ENCODE data around the gene TPSB2. TPM values are rescaled to one million over a fixed set of nuclear protein-coding genes. Genes with fewer than 3 reads are reported as not detected.
"Not testable (repeated sequence)": the region's sequence is repeated elsewhere in the genome, so short reads cannot be mapped to it uniquely, and the experiment has no call there.

TPSB2 gene
- total and polyA plus RNA-seq, 4 donors, result 0.46 to 154 (median 52.2) TPM

DNA sequence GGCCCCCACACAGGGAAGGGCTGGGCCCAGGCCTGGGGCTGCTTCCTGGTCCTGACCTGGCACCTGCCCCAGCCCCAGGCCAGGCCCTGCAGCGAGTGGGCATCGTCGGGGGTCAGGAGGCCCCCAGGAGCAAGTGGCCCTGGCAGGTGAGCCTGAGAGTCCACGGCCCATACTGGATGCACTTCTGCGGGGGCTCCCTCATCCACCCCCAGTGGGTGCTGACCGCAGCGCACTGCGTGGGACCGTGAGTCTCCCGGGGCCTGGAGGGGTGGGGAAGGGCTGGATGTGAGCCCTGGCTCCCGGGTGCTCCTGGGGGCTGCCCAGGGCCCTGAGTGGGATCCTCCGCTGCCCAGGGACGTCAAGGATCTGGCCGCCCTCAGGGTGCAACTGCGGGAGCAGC, 11.1 kb upstream of the TPSB2 start:
- not testable (repeated sequence) for H3K4me1 ChIP-seq (ENCODE audit: control insufficient read depth in 5 of 5, insufficient read depth in 5 of 5, low read length in 5 of 5); DNase-seq; H3K36me3 ChIP-seq (ENCODE audit: control insufficient read depth in 4 of 4, insufficient read depth in 4 of 4, low read length in 4 of 4); H3K9me3 ChIP-seq (ENCODE audit: control insufficient read depth in 4 of 4, insufficient read depth in 3 of 4, low read length in 3 of 4); ATAC-seq (ENCODE audit: insufficient read depth, low FRiP score); H3K4me3 ChIP-seq; H3K9ac ChIP-seq (ENCODE audit: insufficient read depth in 1 of 2, low read length in 2 of 2); H3K27ac ChIP-seq (ENCODE audit: low read depth in 1 of 2, low read length in 1 of 2); H3K27me3 ChIP-seq (ENCODE audit: control insufficient read depth in 3 of 3, insufficient read depth in 3 of 3, low read length in 2 of 3)
- 82 to 94% methylated on average over 8 to 12 of the region's 15 CpGs for WGBS, 2 donors

- H3K36me3 ChIP-seq (ENCODE audit: control insufficient read depth in 4 of 4, insufficient read depth in 4 of 4, low read length in 4 of 4); H3K27me3 ChIP-seq (ENCODE audit: control insufficient read depth in 3 of 3, insufficient read depth in 3 of 3, low read length in 2 of 3); ATAC-seq (ENCODE audit: insufficient read depth, low FRiP score); H3K9ac ChIP-seq (ENCODE audit: insufficient read depth in 1 of 2, low read length in 2 of 2); H3K4me1 ChIP-seq (ENCODE audit: control insufficient read depth in 5 of 5, insufficient read depth in 5 of 5, low read length in 5 of 5); DNase-seq; H3K4me3 ChIP-seq; H3K9me3 ChIP-seq (ENCODE audit: control insufficient read depth in 4 of 4, insufficient read depth in 3 of 4, low read length in 3 of 4); H3K27ac ChIP-seq (ENCODE audit: low read depth in 1 of 2, low read length in 1 of 2): not testable (repeated sequence)
- 55 to 62% methylated on average over 5 to 8 of the region's 12 CpGs for WGBS, 2 donors
Observed at GRCh38 chr16:1240436-1240835, 10.5 kb upstream of the TPSB2 start, which contains the start of gene TPSAB1. Gene TPSAB1 (plus strand): TSS chr16:1240705. CDS start chr16:1240939, 234 bp downstream.

GRCh38 chr16:1239575-1239974, 9.6 kb upstream of the TPSB2 start:
- ATAC-seq (ENCODE audit: insufficient read depth, low FRiP score); H3K4me1 ChIP-seq (ENCODE audit: control insufficient read depth in 5 of 5, insufficient read depth in 5 of 5, low read length in 5 of 5); H3K4me3 ChIP-seq; H3K27me3 ChIP-seq (ENCODE audit: control insufficient read depth in 3 of 3, insufficient read depth in 3 of 3, low read length in 2 of 3); H3K9ac ChIP-seq (ENCODE audit: insufficient read depth in 1 of 2, low read length in 2 of 2); H3K36me3 ChIP-seq (ENCODE audit: control insufficient read depth in 4 of 4, insufficient read depth in 4 of 4, low read length in 4 of 4); H3K27ac ChIP-seq (ENCODE audit: low read depth in 1 of 2, low read length in 1 of 2); H3K9me3 ChIP-seq (ENCODE audit: control insufficient read depth in 4 of 4, insufficient read depth in 3 of 4, low read length in 3 of 4); DNase-seq: not testable (repeated sequence)
- WGBS, 2 donors, result 86 to 95% methylated on average over 7 to 8 of the region's 9 CpGs

GRCh38 chr16:1238909-1239308, 8.9 kb upstream of the TPSB2 start:
- H3K9ac ChIP-seq (ENCODE audit: insufficient read depth in 1 of 2, low read length in 2 of 2); ATAC-seq (ENCODE audit: insufficient read depth, low FRiP score); DNase-seq; H3K27ac ChIP-seq (ENCODE audit: low read depth in 1 of 2, low read length in 1 of 2); H3K4me3 ChIP-seq; H3K4me1 ChIP-seq (ENCODE audit: control insufficient read depth in 5 of 5, insufficient read depth in 5 of 5, low read length in 5 of 5); H3K27me3 ChIP-seq (ENCODE audit: control insufficient read depth in 3 of 3, insufficient read depth in 3 of 3, low read length in 2 of 3); H3K9me3 ChIP-seq (ENCODE audit: control insufficient read depth in 4 of 4, insufficient read depth in 3 of 4, low read length in 3 of 4); H3K36me3 ChIP-seq (ENCODE audit: control insufficient read depth in 4 of 4, insufficient read depth in 4 of 4, low read length in 4 of 4): not testable (repeated sequence)
- 66 to 69% methylated on average over 10 to 19 of the region's 23 CpGs for WGBS, 2 donors

DNA sequence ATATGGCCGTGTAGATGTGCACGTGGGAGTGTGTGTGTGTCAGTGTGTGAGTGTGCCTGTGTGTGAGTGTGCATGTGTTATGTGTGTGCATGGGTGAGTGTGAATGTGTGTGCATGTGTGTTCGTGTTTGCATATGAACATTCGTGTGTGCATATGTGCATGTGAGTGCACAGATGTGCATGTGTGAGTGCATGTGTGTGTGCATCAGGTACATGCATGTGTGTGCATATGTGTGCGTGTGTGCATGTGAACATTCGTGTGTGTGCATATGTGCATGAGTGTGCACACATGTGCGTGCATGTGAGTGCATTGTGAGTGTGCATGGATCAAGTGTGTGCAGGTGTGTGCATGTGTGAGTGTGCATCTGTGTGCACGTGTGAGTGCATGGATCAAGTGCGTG, 8.0 kb upstream of the TPSB2 start:
- H3K4me3 ChIP-seq, result no peak overlapping the region
- DNase-seq (no peak), ATAC-seq (ENCODE audit: insufficient read depth, low FRiP score) (no peak)
- no peak overlapping the region for H3K27ac ChIP-seq (ENCODE audit: low read depth in 1 of 2, low read length in 1 of 2)
- WGBS, 2 donors, result 85 to 87% methylated on average over 9 of the region's 9 CpGs
- no peaks in the 10 kb centered on the region for H3K4me1 ChIP-seq (ENCODE audit: control insufficient read depth in 5 of 5, insufficient read depth in 5 of 5, low read length in 5 of 5)
- H3K27me3 ChIP-seq (ENCODE audit: control insufficient read depth in 3 of 3, insufficient read depth in 3 of 3, low read length in 2 of 3), result peaks cover 0 to 5% (median 3%) of the 10 kb centered on the region in 3 donors
- TF ChIP-seq, protein P1, sequence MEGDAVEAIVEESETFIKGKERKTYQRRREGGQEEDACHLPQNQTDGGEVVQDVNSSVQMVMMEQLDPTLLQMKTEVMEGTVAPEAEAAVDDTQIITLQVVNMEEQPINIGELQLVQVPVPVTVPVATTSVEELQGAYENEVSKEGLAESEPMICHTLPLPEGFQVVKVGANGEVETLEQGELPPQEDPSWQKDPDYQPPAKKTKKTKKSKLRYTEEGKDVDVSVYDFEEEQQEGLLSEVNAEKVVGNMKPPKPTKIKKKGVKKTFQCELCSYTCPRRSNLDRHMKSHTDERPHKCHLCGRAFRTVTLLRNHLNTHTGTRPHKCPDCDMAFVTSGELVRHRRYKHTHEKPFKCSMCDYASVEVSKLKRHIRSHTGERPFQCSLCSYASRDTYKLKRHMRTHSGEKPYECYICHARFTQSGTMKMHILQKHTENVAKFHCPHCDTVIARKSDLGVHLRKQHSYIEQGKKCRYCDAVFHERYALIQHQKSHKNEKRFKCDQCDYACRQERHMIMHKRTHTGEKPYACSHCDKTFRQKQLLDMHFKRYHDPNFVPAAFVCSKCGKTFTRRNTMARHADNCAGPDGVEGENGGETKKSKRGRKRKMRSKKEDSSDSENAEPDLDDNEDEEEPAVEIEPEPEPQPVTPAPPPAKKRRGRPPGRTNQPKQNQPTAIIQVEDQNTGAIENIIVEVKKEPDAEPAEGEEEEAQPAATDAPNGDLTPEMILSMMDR (IDR thresholded peaks at IDR 0.05; ENCODE audit: control extremely low read depth, extremely low read depth), result no peak
- no peaks in the 10 kb centered on the region for H3K9me3 ChIP-seq (ENCODE audit: control insufficient read depth in 4 of 4, insufficient read depth in 3 of 4, low read length in 3 of 4)
- H3K9ac ChIP-seq (ENCODE audit: insufficient read depth in 1 of 2, low read length in 2 of 2), result no peak overlapping the region
- no peaks in the 10 kb centered on the region for H3K36me3 ChIP-seq (ENCODE audit: control insufficient read depth in 4 of 4, insufficient read depth in 4 of 4, low read length in 4 of 4)

GRCh38 chr16:1236659-1237058, 6.7 kb upstream of the TPSB2 start:
- not testable (repeated sequence) for H3K9ac ChIP-seq (ENCODE audit: insufficient read depth in 1 of 2, low read length in 2 of 2); H3K4me3 ChIP-seq; H3K36me3 ChIP-seq (ENCODE audit: control insufficient read depth in 4 of 4, insufficient read depth in 4 of 4, low read length in 4 of 4); H3K27me3 ChIP-seq (ENCODE audit: control insufficient read depth in 3 of 3, insufficient read depth in 3 of 3, low read length in 2 of 3); H3K4me1 ChIP-seq (ENCODE audit: control insufficient read depth in 5 of 5, insufficient read depth in 5 of 5, low read length in 5 of 5); H3K9me3 ChIP-seq (ENCODE audit: control insufficient read depth in 4 of 4, insufficient read depth in 3 of 4, low read length in 3 of 4); H3K27ac ChIP-seq (ENCODE audit: low read depth in 1 of 2, low read length in 1 of 2); DNase-seq
- no CpG with 5 or more reads among the region's 29 CpGs for WGBS, 2 donors
- peak; percentile 76 for ATAC-seq (ENCODE audit: insufficient read depth, low FRiP score)

DNA sequence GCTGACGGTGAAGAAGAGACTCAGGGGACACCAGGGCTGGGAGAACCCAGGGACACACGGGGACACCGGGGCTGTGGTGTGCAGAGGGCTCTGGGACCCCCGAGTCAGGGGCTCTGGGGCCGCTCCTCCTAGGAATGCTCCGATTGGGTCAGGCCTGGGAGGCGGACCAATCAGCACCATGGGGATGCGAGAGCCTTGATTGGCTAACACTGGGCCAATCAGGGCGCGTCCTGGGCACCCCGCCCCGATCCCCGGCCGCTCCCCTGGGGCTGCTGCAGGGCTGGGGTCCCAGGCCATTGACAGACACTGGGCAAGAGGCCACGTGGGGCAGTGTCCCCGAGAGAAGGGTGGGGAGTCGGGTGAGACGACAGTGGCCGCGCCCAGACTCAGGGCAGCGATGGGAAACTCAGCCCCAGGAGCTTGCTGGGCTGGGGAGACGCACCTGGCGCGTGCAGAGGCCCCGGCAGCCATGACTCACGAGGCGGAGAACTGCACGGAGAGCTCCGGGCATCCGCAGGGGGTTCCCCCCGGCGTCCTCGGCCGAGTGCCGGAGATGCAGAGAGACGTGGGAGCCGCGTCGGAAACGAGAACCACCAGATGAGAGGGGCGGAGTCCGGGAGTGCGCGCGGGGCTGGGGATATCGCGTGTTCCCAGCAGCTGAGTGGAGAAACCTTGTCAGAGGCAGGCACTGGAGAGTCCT, 2.2 kb upstream of the TPSB2 start:
- not testable (repeated sequence) for H3K9ac ChIP-seq (ENCODE audit: insufficient read depth in 1 of 2, low read length in 2 of 2); H3K27ac ChIP-seq (ENCODE audit: low read depth in 1 of 2, low read length in 1 of 2); H3K4me3 ChIP-seq; H3K27me3 ChIP-seq (ENCODE audit: control insufficient read depth in 3 of 3, insufficient read depth in 3 of 3, low read length in 2 of 3); H3K9me3 ChIP-seq (ENCODE audit: control insufficient read depth in 4 of 4, insufficient read depth in 3 of 4, low read length in 3 of 4); ATAC-seq (ENCODE audit: insufficient read depth, low FRiP score); H3K36me3 ChIP-seq (ENCODE audit: control insufficient read depth in 4 of 4, insufficient read depth in 4 of 4, low read length in 4 of 4); DNase-seq; H3K4me1 ChIP-seq (ENCODE audit: control insufficient read depth in 5 of 5, insufficient read depth in 5 of 5, low read length in 5 of 5)
- WGBS, 2 donors, result no CpG with 5 or more reads among the region's 47 CpGs

Data from lung (tissue), 12 donors.